Activated CD8-positive, alpha-beta memory T cell treated with anti-CD3 and anti-CD28 coated beads, Interleukin-2, amount 50 U/mL, for 1 hour (primary cell): ENCODE results near the gene CPSF4.
"Not testable (repeated sequence)": the region's sequence is repeated elsewhere in the genome, so short reads cannot be mapped to it uniquely, and the experiment has no call there.

Source experiments
- DNase-seq: peaks from one replicate; pipeline ENCODE4 v3.0.0-alpha.2; 2020; ENCODE audit errors: extremely low read depth

Gene CPSF4

DNA sequence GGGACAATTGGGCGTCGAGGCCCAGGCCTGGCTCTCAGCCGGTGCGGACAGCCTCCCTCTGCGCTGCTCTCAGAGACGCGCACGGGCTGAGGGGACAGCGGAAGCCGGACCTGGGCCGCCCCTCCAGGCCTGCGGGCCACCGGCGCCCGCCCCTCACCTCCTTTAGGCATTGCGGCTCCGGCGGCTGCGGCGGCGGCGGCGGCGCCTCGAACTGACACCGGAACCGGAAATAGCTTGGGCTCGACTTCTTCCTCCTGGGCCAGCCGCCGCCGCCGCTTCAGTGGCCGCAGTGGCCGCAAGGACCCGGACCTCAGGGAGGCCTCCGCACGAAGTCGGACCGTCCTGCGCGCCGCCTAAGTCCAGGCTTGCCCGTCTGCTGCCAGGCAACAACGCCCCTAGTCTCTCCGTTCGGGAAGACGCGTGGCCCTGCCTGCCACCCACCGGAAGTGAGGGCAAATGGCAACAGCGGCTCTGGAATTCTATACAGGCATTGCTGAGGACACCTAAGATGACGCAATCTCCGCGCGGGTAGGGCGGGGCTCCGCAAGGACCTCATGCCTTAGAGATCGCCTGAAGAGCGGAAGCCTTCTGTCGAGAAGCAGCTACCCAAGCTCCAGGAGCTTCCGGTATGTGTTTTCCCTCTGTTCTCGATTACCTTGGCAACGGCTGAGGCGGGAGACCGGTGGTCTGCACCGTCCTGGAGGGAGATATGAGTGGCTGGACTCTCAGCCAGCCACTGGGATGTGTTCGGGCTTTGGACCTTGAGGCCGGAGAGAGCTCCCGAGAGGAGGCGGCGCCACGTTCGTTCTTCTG lies 30.2 kb upstream of the CPSF4 start, which contains the start of the genes BUD31 and PDAP1:
BUD31 (plus strand) TSS at position 591 of the 813 bp plus-strand sequence. CDS start 2,124 bp downstream, outside the sequence.
PDAP1 (minus strand) TSS at position 219 of the 813 bp plus-strand sequence; CDS start at position 170, 49 bp downstream.
- DNase-seq, result peak; percentile 86

- DNase-seq, result no peak
Measured at GRCh38 chr7:99409192-99409572, 29.6 kb upstream of the CPSF4 start.

GRCh38 chr7:99409806-99410205 lies 28.9 kb upstream of the CPSF4 start:
- DNase-seq, result no peak

DNA sequence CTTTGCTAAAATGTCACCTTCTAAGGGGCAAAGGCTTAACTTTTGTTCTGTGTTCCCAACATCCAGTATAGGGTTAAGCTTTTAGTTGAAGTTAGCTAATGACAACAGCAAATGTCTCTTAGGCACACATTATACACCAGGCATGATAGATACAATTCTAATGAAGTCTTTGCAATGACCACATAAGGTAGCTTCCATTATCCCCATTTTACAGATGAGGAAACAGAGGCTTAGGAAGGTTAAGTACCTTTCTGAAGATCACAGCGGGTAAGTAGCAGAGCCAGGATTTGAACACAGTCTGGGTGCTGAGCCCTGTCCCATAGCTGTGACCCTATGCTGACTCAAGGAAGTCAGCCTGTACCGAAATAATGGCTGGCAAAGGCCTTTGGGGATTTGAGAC lies 28.1 kb upstream of the CPSF4 start:
- no peak for DNase-seq

DNA sequence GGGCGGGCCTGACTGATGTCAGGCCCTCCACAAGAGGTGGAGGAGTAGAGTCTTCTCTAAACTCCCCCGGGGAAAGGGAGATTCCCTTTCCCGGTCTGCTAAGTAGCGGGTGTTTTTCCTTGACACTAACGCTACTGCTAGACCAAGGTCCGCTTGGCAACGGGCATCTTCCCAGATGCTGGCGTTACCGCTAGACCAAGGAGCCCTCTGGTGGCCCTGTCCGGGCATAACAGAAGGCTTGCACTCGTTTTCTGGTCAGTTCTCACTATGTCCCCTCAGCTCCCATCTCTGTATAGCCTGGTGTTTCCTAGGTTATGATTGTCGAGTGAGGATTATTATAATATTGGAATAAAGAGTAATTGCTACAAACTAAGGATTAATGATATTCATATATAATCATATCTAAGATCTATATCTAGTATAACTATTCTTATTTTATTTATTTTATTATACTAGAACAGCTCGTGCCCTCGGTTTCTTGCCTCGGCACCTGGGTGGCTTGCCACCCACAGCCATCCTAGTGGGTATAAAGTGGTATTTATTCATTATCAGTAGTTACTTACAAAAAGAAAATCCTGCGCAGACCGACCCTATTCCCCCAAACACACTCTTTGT lies 23.1 kb upstream of the CPSF4 start:
- not testable (repeated sequence) for DNase-seq

DNA sequence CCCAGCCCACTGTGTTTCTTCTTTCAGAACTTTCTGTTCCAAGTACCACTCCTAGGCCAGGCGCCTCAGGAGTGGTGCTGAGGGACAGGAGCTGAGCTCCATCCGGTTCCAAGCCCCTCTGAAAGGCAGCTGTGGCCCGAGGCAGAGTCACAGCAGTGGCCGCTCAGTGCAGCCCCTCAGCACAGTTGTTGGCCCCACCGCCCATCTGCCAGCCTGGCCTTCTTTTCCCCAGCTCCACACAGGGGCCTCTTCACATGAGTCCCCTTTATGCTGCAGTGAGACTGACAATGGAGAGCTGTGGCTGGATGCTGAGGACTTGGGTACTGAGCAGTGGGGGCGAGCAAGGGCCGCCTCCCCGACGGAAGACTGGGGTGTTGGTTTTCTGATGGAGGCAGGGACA lies 20.5 kb upstream of the CPSF4 start:
- DNase-seq, result no peak

GRCh38 chr7:99419323-99420021 lies 19.3 kb upstream of the CPSF4 start:
- no peak for DNase-seq

DNA sequence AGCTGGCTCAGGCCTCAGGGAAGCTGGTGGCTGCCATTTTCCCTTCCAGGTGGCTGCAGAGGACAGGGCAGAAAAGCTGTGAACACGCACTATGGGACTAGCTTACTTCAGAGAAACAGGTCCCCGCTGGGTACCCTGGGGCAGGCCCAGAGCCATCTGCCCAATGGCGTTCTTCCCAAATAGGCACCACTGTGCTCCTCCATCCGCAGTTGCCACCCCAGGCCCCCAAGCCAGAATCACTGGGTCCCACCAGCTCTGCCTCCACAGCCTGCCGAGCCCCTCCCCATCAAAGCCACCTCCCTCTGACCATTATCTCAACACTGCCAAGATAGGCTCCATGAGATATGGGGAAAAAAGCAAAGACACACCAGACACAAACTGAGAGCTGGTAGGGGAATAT lies 18.5 kb upstream of the CPSF4 start:
- no peak for DNase-seq

- no peak for DNase-seq
Measured at GRCh38 chr7:99420986-99421385, 17.8 kb upstream of the CPSF4 start.

DNA sequence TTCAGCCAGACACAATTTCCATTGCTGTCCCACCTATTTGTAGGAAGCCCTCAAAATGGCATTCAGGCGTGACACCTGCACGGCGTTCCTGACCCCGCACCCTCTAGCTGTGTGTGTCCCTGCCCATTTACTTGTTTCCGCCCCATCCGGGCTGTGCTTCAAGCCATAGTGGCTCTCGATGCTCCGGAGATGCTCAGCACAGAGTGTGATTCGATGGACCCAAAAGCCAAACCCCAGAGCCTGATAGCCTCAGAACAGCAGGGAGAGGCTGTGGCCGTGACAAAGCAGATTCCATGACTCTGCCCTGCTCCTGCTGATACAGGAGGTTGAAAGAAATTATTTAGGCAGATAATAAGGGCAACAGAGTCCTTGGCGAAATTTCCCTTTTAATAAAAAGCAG lies 16.6 kb upstream of the CPSF4 start:
- no peak for DNase-seq

DNA sequence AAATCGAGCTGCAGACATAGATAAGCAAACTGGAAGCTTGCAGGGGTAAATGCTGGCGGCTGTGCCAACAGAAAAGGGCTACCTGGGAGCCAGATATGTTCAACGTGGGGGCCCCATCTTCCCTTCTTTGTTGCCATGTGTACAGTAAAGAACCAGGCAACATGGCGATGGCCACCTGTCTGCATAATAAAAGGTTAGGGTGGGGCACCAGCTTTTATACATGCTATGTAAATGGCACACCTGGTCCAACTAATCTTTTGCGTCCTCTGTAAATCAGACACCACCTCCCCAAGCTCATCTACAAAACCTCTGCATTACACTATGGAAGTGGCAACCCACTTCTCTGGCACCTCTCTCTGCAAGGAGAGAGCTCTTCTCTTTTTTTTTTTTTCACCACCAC lies 16.1 kb upstream of the CPSF4 start:
- no peak for DNase-seq

- no peak for DNase-seq
Measured at GRCh38 chr7:99424932-99425730, 13.6 kb upstream of the CPSF4 start.

- no peak for DNase-seq
Measured at GRCh38 chr7:99428972-99429566, 9.7 kb upstream of the CPSF4 start.

DNA sequence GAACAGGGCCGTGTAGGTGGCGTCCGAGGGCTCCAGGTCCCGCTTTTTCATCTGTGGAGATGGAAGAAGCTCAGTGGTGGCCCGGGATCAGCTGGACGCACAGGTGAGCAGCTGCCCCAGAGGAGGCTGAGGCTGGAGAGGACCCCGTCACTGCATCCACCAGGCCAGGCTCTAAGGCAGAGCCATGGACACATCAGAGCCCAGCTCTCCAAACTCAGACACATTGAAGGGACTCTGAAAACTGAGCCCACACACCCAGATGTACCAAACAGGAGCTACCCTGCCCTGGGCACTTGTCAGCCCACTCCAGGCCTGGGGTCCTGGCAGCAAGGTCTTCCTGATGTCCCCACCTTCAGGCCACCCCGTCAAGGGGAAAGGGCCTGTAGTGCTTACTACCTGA lies 9.0 kb upstream of the CPSF4 start:
- no peak for DNase-seq

- not testable (repeated sequence) for DNase-seq
Measured at GRCh38 chr7:99431756-99432540, 6.8 kb upstream of the CPSF4 start.

- no peak for DNase-seq
Measured at GRCh38 chr7:99433158-99433557, 5.6 kb upstream of the CPSF4 start.

GRCh38 chr7:99437946-99438572 lies 684 bp upstream of the CPSF4 start:
- DNase-seq, result no peak

- DNase-seq, result no peak
Measured at GRCh38 chr7:99440195-99440594, 1.5 kb downstream of the CPSF4 start.

DNA sequence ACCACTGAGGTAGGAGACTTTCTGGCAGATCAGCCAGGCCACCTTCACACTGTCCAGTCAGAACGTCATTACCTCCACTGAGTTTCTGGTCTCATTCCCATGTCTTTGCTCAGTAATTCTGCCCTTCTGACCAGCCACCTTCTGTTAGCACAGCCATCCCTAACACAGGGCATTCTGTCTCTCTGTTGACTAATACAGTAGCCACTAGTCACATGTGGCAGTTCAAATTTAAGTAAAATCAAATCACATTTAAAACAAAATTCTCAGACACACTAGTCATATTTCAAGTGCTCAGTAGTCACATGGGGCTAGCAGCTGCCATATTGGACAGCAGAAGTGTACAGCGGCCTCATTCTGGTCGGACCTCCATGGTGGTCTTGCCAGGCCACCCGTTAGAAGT lies 7.4 kb downstream of the CPSF4 start:
- no peak for DNase-seq

DNA sequence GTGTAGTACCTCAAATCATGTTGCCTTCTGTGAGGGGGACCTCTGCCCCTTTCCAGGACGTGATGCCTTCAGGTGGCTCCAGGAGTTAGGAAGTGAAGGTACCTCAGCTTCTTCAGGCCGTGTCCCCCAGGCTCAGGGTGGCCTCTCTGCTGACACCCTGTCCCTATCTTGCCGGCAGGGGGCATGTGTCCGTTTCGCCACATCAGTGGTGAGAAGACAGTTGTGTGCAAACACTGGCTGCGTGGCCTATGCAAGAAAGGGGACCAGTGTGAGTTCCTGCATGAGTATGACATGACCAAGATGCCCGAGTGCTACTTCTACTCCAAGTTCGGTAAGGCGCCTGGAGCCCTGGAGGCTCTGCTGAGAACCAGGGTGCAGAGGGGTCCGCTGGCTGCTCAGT lies 9.2 kb downstream of the CPSF4 start:
- no peak for DNase-seq
